Raji (cell line): ENCODE results near the gene TANC1.

Experiments used
- POLR2A ChIP-seq: IDR thresholded peaks from 2 replicates; pipeline ENCODE4 v1.6.1; 2011; ENCODE audit warnings: low read depth, low read length, control low read depth; ENCODE audit not compliant: insufficient read depth

Gene TANC1

DNA sequence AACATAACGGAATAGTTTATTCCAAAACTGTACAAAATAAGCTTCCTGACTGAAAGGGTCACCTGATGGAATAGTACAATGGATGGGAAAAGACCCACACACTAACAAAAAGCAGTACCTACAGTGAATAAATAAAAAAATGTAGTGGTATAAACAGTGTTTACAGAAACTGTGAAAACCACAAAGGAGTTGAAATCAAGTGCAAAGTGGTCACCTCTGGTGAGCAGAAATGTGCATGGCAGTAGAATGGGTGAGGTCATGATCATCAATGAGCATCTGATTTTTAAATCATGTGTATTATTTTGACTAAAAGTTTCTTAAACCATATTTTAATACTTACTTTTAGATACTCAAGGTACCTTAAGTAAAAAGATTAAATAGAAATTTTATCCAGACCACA, 306.7 kb downstream of the TANC1 start:
- TF ChIP-seq POLR2A = no peak

DNA sequence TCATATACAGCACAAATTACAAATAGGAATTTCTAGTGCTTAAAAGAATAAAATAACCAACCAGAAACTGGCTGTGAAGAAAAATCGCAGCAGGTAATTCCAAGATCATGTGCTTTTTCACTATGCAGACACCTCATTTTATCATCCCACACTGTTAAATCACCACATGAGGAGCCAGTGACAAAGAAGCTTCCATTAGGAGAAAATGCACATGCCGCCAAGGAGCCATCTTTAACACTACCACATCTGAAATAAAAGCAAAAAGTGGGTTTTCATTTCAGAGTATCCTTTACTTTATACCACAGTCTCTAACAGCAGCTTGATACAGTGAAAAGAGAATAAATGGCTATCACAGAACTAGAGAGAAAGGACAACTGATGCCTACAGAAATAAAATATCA, 311.3 kb downstream of the TANC1 start:
- no peak for TF ChIP-seq POLR2A

DNA sequence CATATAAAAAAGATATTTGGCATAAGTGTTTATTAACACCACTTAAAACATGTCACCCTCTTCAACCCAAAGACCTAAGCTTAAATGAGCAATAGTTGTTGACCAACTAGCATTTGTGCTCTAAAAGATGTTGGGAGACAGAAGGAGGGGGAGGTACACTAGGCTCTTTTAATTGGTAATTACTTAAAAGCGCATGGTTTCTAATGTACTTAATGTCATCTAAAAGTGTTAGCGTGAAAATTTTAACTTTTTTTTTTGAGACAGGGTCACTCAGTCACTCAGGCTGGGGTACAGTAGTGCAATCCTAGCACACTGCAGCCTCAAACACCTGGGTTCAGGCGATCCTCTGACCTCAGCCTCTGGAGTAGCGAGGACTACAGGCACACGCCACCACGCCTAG, 312.6 kb downstream of the TANC1 start:
- no peak for TF ChIP-seq POLR2A
